ENCODE data around the gene MICU1. TPM values are rescaled to one million over a fixed set of nuclear protein-coding genes. Genes with fewer than 3 reads are reported as not detected.

The MICU1 gene
- total and polyA plus RNA-seq, 2 of the 13 experiments (the other 11 are each of a cell fraction or from before 2014, with no cell fraction given), result 32.5 to 56.1 TPM

DNA sequence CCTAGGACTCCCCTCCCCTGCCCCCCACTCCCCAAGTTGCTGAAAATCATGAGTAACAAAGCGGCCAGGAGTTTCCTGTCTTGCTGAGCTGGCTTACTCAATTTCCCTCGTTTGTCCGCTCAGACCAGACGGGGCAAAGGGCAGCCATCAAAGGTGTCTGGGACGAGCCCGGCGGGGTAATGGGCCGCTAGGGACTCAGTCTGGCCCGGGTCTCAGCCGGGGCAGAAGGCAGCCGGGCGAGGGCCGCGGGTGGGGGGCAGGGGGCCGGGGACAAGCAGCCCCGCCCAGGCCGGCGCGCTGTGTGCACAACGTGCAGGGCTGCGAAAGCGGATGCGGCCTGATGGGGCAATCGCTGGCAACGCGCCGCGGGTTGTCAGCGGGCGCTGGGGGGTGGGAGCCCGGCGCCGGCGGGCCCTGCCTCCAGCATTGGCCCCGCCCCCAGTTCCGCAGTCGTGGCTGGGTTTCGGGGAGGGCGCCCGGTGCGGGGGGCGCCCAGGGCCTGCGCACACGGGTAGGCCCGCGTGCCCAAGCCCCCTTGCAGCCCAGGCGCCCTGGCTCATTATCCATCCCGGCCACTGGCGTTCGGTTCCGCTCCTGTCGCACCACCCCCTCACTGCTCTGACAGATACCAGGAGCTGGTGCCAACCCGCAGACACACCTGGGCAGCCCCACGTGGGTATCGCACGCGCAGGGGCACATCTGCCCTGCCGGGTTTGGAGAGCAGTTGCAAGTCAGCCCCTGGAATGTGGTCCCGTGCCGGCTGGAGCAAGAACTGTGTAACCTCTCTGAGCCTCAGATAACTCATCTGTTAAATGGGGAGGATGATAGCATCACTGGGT, 306.2 kb downstream of the MICU1 start (continued):
- TF ChIP-seq, protein P1, sequence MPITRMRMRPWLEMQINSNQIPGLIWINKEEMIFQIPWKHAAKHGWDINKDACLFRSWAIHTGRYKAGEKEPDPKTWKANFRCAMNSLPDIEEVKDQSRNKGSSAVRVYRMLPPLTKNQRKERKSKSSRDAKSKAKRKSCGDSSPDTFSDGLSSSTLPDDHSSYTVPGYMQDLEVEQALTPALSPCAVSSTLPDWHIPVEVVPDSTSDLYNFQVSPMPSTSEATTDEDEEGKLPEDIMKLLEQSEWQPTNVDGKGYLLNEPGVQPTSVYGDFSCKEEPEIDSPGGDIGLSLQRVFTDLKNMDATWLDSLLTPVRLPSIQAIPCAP (CRISPR knock-in tag; IDR thresholded peaks at IDR 0.05; ENCODE audit: low read depth), result no peak
- TF ChIP-seq ZNF577 (CRISPR knock-in tag; IDR thresholded peaks at IDR 0.05; ENCODE audit: borderline replicate concordance, low read depth) (0 out of 2 replicates have a peak, but pooled peaks have one; percentile 8), PRPF4 (IDR thresholded peaks at IDR 0.05; ENCODE audit: low read depth, low read length, poor library complexity, severe bottlenecking) (no peak), IKZF1 (IDR thresholded peaks at IDR 0.05) (no peak), ZNF629 (CRISPR knock-in tag; conservative IDR thresholded peaks at IDR 0.05) (peak; percentile 95), KDM5A (IDR thresholded peaks at IDR 0.05; ENCODE audit: borderline replicate concordance, low read length) (no peak), ZNF792 (CRISPR knock-in tag; IDR thresholded peaks at IDR 0.05) (no peak), PTBP1 (IDR thresholded peaks at IDR 0.05; ENCODE audit: low read depth, low read length, poor library complexity, severe bottlenecking) (no peak)
- TF ChIP-seq, protein P2, sequence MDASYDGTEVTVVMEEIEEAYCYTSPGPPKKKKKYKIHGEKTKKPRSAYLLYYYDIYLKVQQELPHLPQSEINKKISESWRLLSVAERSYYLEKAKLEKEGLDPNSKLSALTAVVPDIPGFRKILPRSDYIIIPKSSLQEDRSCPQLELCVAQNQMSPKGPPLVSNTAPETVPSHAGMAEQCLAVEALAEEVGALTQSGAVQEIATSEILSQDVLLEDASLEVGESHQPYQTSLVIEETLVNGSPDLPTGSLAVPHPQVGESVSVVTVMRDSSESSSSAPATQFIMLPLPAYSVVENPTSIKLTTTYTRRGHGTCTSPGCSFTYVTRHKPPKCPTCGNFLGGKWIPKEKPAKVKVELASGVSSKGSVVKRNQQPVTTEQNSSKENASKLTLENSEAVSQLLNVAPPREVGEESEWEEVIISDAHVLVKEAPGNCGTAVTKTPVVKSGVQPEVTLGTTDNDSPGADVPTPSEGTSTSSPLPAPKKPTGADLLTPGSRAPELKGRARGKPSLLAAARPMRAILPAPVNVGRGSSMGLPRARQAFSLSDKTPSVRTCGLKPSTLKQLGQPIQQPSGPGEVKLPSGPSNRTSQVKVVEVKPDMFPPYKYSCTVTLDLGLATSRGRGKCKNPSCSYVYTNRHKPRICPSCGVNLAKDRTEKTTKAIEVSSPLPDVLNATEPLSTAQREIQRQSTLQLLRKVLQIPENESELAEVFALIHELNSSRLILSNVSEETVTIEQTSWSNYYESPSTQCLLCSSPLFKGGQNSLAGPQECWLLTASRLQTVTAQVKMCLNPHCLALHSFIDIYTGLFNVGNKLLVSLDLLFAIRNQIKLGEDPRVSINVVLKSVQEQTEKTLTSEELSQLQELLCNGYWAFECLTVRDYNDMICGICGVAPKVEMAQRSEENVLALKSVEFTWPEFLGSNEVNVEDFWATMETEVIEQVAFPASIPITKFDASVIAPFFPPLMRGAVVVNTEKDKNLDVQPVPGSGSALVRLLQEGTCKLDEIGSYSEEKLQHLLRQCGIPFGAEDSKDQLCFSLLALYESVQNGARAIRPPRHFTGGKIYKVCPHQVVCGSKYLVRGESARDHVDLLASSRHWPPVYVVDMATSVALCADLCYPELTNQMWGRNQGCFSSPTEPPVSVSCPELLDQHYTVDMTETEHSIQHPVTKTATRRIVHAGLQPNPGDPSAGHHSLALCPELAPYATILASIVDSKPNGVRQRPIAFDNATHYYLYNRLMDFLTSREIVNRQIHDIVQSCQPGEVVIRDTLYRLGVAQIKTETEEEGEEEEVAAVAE (CRISPR knock-in tag; IDR thresholded peaks at IDR 0.05; ENCODE audit: borderline replicate concordance), result no peak
- TF ChIP-seq, protein P3, sequence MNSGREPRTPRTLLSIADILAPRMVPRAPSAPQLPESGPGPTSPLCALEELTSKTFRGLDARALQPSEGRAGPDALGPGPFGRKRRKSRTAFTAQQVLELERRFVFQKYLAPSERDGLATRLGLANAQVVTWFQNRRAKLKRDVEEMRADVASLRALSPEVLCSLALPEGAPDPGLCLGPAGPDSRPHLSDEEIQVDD (CRISPR knock-in tag; IDR thresholded peaks at IDR 0.05; ENCODE audit: borderline replicate concordance), result no peak
- TF ChIP-seq, protein P4, sequence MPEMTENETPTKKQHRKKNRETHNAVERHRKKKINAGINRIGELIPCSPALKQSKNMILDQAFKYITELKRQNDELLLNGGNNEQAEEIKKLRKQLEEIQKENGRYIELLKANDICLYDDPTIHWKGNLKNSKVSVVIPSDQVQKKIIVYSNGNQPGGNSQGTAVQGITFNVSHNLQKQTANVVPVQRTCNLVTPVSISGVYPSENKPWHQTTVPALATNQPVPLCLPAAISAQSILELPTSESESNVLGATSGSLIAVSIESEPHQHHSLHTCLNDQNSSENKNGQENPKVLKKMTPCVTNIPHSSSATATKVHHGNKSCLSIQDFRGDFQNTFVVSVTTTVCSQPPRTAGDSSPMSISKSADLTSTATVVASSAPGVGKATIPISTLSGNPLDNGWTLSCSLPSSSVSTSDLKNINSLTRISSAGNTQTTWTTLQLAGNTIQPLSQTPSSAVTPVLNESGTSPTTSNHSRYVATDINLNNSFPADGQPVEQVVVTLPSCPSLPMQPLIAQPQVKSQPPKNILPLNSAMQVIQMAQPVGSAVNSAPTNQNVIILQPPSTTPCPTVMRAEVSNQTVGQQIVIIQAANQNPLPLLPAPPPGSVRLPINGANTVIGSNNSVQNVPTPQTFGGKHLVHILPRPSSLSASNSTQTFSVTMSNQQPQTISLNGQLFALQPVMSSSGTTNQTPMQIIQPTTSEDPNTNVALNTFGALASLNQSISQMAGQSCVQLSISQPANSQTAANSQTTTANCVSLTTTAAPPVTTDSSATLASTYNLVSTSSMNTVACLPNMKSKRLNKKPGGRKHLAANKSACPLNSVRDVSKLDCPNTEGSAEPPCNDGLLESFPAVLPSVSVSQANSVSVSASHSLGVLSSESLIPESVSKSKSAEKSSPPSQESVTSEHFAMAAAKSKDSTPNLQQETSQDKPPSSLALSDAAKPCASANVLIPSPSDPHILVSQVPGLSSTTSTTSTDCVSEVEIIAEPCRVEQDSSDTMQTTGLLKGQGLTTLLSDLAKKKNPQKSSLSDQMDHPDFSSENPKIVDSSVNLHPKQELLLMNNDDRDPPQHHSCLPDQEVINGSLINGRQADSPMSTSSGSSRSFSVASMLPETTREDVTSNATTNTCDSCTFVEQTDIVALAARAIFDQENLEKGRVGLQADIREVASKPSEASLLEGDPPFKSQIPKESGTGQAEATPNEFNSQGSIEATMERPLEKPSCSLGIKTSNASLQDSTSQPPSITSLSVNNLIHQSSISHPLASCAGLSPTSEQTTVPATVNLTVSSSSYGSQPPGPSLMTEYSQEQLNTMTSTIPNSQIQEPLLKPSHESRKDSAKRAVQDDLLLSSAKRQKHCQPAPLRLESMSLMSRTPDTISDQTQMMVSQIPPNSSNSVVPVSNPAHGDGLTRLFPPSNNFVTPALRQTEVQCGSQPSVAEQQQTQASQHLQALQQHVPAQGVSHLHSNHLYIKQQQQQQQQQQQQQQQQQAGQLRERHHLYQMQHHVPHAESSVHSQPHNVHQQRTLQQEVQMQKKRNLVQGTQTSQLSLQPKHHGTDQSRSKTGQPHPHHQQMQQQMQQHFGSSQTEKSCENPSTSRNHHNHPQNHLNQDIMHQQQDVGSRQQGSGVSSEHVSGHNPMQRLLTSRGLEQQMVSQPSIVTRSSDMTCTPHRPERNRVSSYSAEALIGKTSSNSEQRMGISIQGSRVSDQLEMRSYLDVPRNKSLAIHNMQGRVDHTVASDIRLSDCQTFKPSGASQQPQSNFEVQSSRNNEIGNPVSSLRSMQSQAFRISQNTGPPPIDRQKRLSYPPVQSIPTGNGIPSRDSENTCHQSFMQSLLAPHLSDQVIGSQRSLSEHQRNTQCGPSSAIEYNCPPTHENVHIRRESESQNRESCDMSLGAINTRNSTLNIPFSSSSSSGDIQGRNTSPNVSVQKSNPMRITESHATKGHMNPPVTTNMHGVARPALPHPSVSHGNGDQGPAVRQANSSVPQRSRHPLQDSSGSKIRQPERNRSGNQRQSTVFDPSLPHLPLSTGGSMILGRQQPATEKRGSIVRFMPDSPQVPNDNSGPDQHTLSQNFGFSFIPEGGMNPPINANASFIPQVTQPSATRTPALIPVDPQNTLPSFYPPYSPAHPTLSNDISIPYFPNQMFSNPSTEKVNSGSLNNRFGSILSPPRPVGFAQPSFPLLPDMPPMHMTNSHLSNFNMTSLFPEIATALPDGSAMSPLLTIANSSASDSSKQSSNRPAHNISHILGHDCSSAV (CRISPR knock-in tag; IDR thresholded peaks at IDR 0.05; ENCODE audit: borderline replicate concordance), result no peak
- TF ChIP-seq, protein P5, sequence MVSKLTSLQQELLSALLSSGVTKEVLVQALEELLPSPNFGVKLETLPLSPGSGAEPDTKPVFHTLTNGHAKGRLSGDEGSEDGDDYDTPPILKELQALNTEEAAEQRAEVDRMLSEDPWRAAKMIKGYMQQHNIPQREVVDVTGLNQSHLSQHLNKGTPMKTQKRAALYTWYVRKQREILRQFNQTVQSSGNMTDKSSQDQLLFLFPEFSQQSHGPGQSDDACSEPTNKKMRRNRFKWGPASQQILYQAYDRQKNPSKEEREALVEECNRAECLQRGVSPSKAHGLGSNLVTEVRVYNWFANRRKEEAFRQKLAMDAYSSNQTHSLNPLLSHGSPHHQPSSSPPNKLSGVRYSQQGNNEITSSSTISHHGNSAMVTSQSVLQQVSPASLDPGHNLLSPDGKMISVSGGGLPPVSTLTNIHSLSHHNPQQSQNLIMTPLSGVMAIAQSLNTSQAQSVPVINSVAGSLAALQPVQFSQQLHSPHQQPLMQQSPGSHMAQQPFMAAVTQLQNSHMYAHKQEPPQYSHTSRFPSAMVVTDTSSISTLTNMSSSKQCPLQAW (CRISPR knock-in tag; IDR thresholded peaks at IDR 0.05), result 0 out of 2 replicates have a peak, but pooled peaks have one; percentile 15

Measured in HepG2 (cell line).